GM18505 (cell line): ENCODE data around the gene MTCL3.
"Not testable (repeated sequence)": the region's sequence is repeated elsewhere in the genome, so short reads cannot be mapped to it uniquely, and the experiment has no call there.

Experiments used
- ATAC-seq: cut with Tn5 transposase; IDR thresholded peaks from one replicate; pipeline ENCODE4 v1.9.1; 2021; ENCODE audit not compliant: unreplicated experiment
- POLR2A ChIP-seq: IDR thresholded peaks from 4 replicates; pipeline ENCODE4 v1.6.1; 2011; ENCODE audit warnings: borderline replicate concordance; ENCODE audit not compliant: insufficient read depth, insufficient read length; ENCODE audit errors: extremely low read depth

The MTCL3 gene

DNA sequence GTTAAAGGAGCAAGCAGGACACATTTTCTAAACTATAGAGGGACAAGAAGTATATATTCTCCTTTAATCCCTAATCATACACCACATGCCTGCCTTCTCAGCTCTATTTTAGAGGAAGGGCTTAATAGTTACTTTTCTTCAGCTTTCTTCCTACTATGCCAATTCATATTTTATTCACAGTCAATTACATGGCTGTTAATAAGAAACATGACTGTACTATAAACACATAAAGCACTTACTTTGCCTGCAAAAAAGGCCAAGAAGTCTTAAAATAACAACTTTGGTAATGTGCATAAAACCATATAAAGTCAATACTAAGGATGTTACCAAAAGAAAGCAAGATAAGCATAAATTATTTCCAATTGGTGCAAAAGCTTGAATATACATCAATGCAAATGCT is 66.3 kb downstream of the MTCL3 start:
- ATAC-seq: no peak
- no peak for TF ChIP-seq POLR2A

- TF ChIP-seq POLR2A: no peak
- ATAC-seq: no peak
These were observed 67.7 kb downstream of the MTCL3 start for GRCh38 chr6:127451388-127451787.

GRCh38 chr6:127447780-127448179 is 71.4 kb downstream of the MTCL3 start:
- TF ChIP-seq POLR2A: no peak
- ATAC-seq: no peak

- ATAC-seq: no peak
- TF ChIP-seq POLR2A: no peak
These were observed 72.8 kb downstream of the MTCL3 start for GRCh38 chr6:127446356-127446755.

DNA sequence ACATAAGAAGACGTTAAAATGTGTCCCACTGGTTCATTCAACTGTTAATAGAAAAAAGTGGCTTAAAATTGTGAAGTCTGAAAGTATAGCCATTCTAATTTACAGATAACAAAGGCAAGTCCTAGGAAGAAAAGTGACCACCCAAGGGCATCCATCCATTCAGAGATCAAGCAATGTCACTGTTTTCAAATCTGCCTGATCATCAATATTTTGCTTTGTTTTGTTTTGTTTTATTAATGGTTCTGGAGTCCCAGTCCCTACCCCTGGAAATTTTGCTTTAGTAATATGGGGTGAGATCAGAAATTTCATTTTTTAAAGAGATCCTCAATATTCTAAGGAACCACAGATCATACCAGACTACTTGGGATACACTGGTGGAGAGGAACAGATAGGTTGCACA is 77.3 kb downstream of the MTCL3 start:
- no peak for ATAC-seq
- TF ChIP-seq POLR2A: no peak

GRCh38 chr6:127439718-127440117 is 79.4 kb downstream of the MTCL3 start:
- no peak for ATAC-seq
- TF ChIP-seq POLR2A: no peak

DNA sequence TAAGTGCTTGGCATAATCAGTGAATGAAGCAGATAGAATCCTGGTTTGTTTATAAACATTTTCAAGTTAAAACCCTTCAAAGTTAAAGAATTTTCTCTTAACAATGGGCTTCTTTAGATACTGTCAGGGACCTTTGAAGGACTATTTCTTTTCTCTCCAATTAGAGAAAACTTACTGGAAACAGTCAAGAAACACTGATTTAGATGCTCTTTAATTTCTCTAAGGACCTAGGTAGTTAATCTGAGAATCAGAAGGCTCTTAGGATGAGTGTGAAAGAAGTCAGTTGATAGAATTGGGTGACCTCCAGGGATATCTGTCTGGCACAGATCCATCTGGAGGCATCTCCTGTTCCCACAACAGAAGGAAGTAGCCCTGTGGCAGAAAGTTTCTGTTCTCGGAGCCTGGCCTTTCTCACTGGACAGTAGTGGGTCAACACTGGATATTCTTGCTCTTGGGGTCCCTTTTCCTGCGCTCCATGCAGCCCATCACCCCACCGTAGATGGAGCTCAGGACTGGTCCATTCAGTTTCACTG is 82.5 kb downstream of the MTCL3 start:
- no peak for TF ChIP-seq POLR2A
- ATAC-seq: no peak

- no peak for ATAC-seq
- no peak for TF ChIP-seq POLR2A
These were observed 83.4 kb downstream of the MTCL3 start for GRCh38 chr6:127435626-127436220.

- no peak for ATAC-seq
- no peak for TF ChIP-seq POLR2A
These were observed 84.5 kb downstream of the MTCL3 start for GRCh38 chr6:127434651-127435050.

- ATAC-seq: not testable (repeated sequence)
These were observed 90.6 kb downstream of the MTCL3 start for GRCh38 chr6:127428562-127428961.

DNA sequence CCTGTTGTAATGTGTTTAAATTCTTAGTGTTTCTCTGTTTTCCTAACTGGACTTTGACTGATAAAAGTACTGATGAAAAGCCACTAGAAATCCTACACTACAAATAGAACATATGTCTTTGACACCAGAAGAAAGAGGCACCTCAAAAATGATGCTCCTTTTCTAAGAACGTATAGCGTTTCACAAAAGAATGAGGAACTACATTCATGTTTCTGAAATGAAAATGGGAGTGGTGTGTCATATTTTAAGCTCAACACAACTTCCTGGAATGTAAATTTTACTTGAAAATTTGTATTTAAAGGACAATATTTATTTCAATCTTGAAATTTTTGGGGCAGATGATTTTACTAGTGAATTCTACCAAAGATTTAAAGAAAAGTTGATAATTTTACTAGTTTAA is 95.2 kb downstream of the MTCL3 start:
- no peak for ATAC-seq
- TF ChIP-seq POLR2A: no peak
